ENCODE data around the gene ARRB1. TPM values are rescaled to one million over a fixed set of nuclear protein-coding genes. Genes with fewer than 3 reads are reported as not detected.
"Not testable (repeated sequence)": the region's sequence is repeated elsewhere in the genome, so short reads cannot be mapped to it uniquely, and the experiment has no call there.

The ARRB1 gene
- total RNA-seq, 4 donors from 2014 or later: 15.7 to 44.7 (median 27.7) TPM

DNA sequence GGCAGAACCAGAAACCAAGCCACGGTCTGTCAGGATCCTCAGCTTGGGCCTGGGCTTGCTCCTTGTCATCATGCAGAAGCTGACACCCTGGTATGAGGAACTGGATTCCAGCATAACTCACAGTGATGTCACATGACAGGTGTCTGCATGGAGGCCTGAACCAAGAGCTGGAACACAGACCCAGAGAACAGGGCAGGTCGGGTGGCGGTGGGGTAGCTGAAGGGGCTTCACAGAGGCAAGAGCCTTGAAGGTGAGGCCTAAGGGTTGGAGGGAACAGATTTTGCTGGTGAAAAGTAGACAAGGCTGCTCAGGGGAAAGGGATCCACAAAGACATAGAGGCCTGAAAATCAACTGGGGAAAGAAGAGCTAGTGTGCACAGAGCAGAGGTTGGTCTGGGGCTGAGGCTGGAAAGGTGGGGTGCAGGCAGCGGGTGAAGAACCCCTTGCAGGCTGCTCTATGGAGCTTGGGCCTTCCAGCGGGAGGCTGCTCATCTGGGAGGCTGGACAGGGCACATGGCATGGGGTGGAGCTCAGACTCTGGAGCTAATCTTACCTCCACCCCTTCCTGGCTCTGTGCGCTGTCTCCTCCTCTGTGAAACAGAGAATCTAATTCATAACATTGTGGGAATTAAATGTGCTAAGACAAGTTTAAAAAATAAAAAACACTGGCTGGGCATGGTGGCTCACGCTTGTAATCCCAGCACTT is 29.4 kb upstream of the ARRB1 start:
- no peak for DNase-seq
- 85 to 90% methylated on average over 7 of the region's 7 CpGs for WGBS, 2 donors
- Histone ChIP-seq H3K27ac (no peak overlapping the region), H3K36me3 (no peaks in the 10 kb centered on the region), H3K27me3 (no peaks in the 10 kb centered on the region), H3K4me1 (no peaks in the 10 kb centered on the region), H3K4me3 (replicated peaks in 1 of 3) (no peak overlapping the region), H3K9me3 (no peaks in the 10 kb centered on the region)
- TF ChIP-seq, protein P1, sequence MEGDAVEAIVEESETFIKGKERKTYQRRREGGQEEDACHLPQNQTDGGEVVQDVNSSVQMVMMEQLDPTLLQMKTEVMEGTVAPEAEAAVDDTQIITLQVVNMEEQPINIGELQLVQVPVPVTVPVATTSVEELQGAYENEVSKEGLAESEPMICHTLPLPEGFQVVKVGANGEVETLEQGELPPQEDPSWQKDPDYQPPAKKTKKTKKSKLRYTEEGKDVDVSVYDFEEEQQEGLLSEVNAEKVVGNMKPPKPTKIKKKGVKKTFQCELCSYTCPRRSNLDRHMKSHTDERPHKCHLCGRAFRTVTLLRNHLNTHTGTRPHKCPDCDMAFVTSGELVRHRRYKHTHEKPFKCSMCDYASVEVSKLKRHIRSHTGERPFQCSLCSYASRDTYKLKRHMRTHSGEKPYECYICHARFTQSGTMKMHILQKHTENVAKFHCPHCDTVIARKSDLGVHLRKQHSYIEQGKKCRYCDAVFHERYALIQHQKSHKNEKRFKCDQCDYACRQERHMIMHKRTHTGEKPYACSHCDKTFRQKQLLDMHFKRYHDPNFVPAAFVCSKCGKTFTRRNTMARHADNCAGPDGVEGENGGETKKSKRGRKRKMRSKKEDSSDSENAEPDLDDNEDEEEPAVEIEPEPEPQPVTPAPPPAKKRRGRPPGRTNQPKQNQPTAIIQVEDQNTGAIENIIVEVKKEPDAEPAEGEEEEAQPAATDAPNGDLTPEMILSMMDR (IDR thresholded peaks at IDR 0.05): no peak
- no peak for TF ChIP-seq POLR2A (IDR thresholded peaks at IDR 0.05)
- intact Hi-C loops (cut with DNase I): loop anchor here (5.0 kb wide), 1 partner anchor 54 kb away; no protein-coding TSS in a partner anchor

- 95 to 98% methylated on average over 2 of the region's 2 CpGs for WGBS, 2 donors
- Histone ChIP-seq H3K27ac (no peak overlapping the region), H3K4me3 (replicated peaks in 1 of 3) (no peak overlapping the region), H3K27me3 (no peaks in the 10 kb centered on the region), H3K9me3 (no peaks in the 10 kb centered on the region), H3K36me3 (no peaks in the 10 kb centered on the region), H3K4me1 (no peaks in the 10 kb centered on the region)
- TF ChIP-seq POLR2A (IDR thresholded peaks at IDR 0.05): no peak
- TF ChIP-seq, protein P1 (IDR thresholded peaks at IDR 0.05): no peak
- no peak for DNase-seq
- intact Hi-C loops (cut with DNase I): loop anchor here (5.0 kb wide), 1 partner anchor 53 kb away; no protein-coding TSS in a partner anchor
Measured at GRCh38 chr11:75380245-75380644, 28.8 kb upstream of the ARRB1 start.

DNA sequence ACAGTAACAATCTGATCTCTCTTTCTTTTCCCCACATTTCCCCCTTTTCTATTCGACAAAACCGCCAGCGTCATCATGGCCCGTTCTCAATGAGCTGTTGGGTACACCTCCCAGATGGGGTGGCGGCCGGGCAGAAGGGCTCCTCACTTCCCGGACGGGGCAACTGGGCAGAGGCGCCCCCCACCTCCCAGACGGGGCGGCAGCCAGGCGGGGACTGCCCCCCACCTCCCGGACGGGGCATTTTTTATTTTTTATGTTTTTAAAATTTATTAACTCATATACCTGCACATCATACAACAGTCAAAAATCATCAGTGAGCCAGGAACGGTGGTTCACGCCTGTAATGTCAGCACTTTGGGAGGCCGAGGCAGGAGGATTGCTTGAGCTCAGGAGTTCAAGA is 27.3 kb upstream of the ARRB1 start:
- H3K4me1 ChIP-seq; H3K27me3 ChIP-seq; intact Hi-C loops (cut with DNase I); DNase-seq; H3K27ac ChIP-seq; H3K36me3 ChIP-seq; H3K4me3 ChIP-seq (replicated peaks in 1 of 3); H3K9me3 ChIP-seq: not testable (repeated sequence)
- WGBS, 2 donors: 93 to 94% methylated on average over 17 of the region's 17 CpGs

DNA sequence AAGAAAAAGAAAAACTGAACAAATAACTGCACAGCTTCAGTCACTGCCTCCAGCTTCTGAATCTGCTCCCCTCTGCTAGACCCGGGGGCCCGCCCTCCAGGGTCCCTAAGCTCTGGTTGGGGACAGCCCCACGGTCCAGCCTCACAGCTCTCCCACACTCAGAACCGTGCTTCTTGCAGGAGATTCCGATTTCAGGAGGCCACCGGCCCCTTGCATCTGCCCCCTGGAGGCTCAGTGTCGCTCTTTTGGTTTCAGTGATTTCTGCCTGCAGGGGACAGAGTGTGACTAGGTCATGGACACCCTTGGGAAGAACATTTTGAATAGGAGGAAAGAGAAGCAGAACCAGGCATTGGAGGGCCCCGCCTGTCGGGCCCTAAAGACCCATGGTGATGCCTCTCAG is 24.7 kb upstream of the ARRB1 start:
- peaks cover 4 to 7% of the 10 kb centered on the region in 2 donors for H3K4me1 ChIP-seq
- intact Hi-C loops (cut with DNase I): no loop called here
- no peaks in the 10 kb centered on the region for H3K27me3 ChIP-seq
- H3K4me3 ChIP-seq (replicated peaks in 1 of 3): no peak overlapping the region
- no peaks in the 10 kb centered on the region for H3K36me3 ChIP-seq
- TF ChIP-seq POLR2A (IDR thresholded peaks at IDR 0.05): no peak
- TF ChIP-seq, protein P1 (IDR thresholded peaks at IDR 0.05): no peak
- no peaks in the 10 kb centered on the region for H3K9me3 ChIP-seq
- DNase-seq: no peak
- WGBS, 2 donors: 80 to 84% methylated on average over 9 of the region's 9 CpGs
- H3K27ac ChIP-seq: no peak overlapping the region

DNA sequence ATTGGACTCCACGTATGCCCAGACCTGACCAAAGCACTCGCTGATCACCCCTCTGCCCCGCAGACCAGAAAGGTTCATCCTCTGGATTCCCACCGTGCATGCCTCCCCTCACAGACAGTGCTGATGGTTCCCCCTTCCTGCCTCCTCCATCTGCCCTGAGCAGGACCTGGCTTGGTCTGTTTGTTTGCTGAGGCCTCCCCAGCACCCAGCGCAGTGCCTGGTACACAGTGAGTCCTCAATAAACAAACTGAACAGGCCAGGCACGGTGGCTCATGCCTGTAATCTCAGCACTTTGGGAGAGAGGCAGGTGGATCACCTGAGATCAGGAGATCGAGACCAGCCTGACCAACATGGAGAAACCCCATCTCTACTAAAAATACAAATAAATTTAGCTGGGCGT is 24.2 kb upstream of the ARRB1 start:
- no peak overlapping the region for H3K27ac ChIP-seq
- 86 to 87% methylated on average over 8 of the region's 8 CpGs for WGBS, 2 donors
- TF ChIP-seq, protein P1 (IDR thresholded peaks at IDR 0.05): no peak
- TF ChIP-seq POLR2A (IDR thresholded peaks at IDR 0.05): no peak
- no peaks in the 10 kb centered on the region for H3K36me3 ChIP-seq
- intact Hi-C loops (cut with DNase I): no loop called here
- H3K4me1 ChIP-seq: peaks cover 4 to 7% of the 10 kb centered on the region in 2 donors
- H3K4me3 ChIP-seq (replicated peaks in 1 of 3): no peak overlapping the region
- DNase-seq: no peak
- no peaks in the 10 kb centered on the region for H3K9me3 ChIP-seq
- H3K27me3 ChIP-seq: no peaks in the 10 kb centered on the region

Data from thyroid gland (tissue), 4 donors.